H1 (cell line): Measurements from ENCODE around the gene NFKBIE. TPM values are rescaled to one million over a fixed set of nuclear protein-coding genes. Genes with fewer than 3 reads are reported as not detected.

ENCODE experiments used
- BCL11A ChIP-seq, 2 experiments: IDR thresholded peaks; one replicate each; pipeline ENCODE4 v1.6.1; 2011; ENCODE audit warnings: low read depth in 2 of 2, low read length in 2 of 2, mild to moderate bottlenecking in 2 of 2
- CHD1 ChIP-seq: IDR thresholded peaks from 2 replicates; pipeline ENCODE4 v1.6.1; 2012; ENCODE audit warnings: low read depth, low read length, improper control_type of control experiment
- CHD7 ChIP-seq: fragments of 300-600 bp; sonication (generic); IDR thresholded peaks from 2 replicates; pipeline ENCODE4 v1.7.1; 2012; ENCODE audit warnings: low read length, moderate library complexity, mild to moderate bottlenecking, inconsistent platforms; ENCODE audit not compliant: insufficient replicate concordance
- CREB1 ChIP-seq: IDR thresholded peaks from 2 replicates; pipeline ENCODE4 v1.6.1; 2012; ENCODE audit warnings: inconsistent platforms
- CTBP2 ChIP-seq: IDR thresholded peaks from 2 replicates; pipeline ENCODE4 v1.7.0; 2011; ENCODE audit warnings: borderline replicate concordance, mild to moderate bottlenecking, moderate library complexity, mixed read lengths, low read length; ENCODE audit not compliant: insufficient read depth, insufficient read length
- MAFK ChIP-seq: IDR thresholded peaks from 2 replicates; pipeline ENCODE4 v1.6.1; 2012; ENCODE audit warnings: low read depth, mild to moderate bottlenecking, improper control_type of control experiment, low read length
- NANOG ChIP-seq: IDR thresholded peaks from 2 replicates; pipeline ENCODE4 v1.6.1; 2011; ENCODE audit warnings: low read length, low read depth, mild to moderate bottlenecking, inconsistent platforms; ENCODE audit not compliant: insufficient read depth, poor library complexity, severe bottlenecking
- PHF8 ChIP-seq: fragments of 200-600 bp; sonication (generic); conservative IDR thresholded peaks from 2 replicates; pipeline ENCODE4 v1.7.1; 2012; ENCODE audit warnings: low read depth, mild to moderate bottlenecking, inconsistent platforms, low read length, moderate library complexity
- SP1 ChIP-seq: IDR thresholded peaks from 2 replicates; pipeline ENCODE4 v1.6.1; 2011; ENCODE audit warnings: low read depth, low read length
- TAF1 ChIP-seq: IDR thresholded peaks from 2 replicates; pipeline ENCODE4 v1.6.1; 2011; ENCODE audit warnings: mild to moderate bottlenecking, low read depth, low read length
- TCF12 ChIP-seq: IDR thresholded peaks from 2 replicates; pipeline ENCODE4 v1.6.1; 2011; ENCODE audit warnings: low read depth, mild to moderate bottlenecking, low read length
- polyA plus RNA-seq, 7 experiments: library from polyadenylated mRNA; depleted of rRNA in 3 of 7; stranded (reverse) in 5 of 7; unstranded in 2 of 7; fragments of >200 nt in 5 of 7; fragments of 200-250 nt in 2 of 7; gene quantifications; 1 replicate in 5 of 7; 2 replicates in 1 of 7; 4 replicates in 1 of 7; pipeline versions ENCODE4 v1.2.1 to v1.2.3, GENCODE V29; 2011 to 2013; ENCODE audit warnings: missing spikeins in 2 of 7, mixed read lengths in 2 of 7
- total RNA-seq: library from RNA; stranded (reverse); fragmentation: NEBNext Ultra II Directional; extraction: Animal tissue kit (Norgen Biotek cat#: 25700); gene quantifications from 2 replicates; pipeline ENCODE4 v1.2.1, GENCODE V29; 2021

Gene NFKBIE
- total and polyA plus RNA-seq, 2 of the 8 experiments (the other 6 are each of a cell fraction or from before 2014, with no cell fraction given), result 13.5 to 19.2 TPM

- no peak for TF ChIP-seq CHD7
- TF ChIP-seq PHF8, result peak; percentile 98
- TF ChIP-seq CHD1, result peak; percentile 78
- TF ChIP-seq CTBP2, result peak; percentile 13
- TF ChIP-seq NANOG, result no peak
- TF ChIP-seq CREB1, result peak; percentile 89
- peak; percentile 63; the same call in 1 of the 2 replicates for TF ChIP-seq TCF12
- peak; percentile 93 for TF ChIP-seq SP1
- TF ChIP-seq MAFK, result peak; percentile 24; the same call in 1 of the 2 replicates
- no peak for TF ChIP-seq BCL11A (IDR thresholded peaks at IDR 0.05; ENCODE audit: low read depth in 2 of 2, low read length in 2 of 2)
- TF ChIP-seq TAF1, result peak; percentile 100
Measured at GRCh38 chr6:44246663-44247337, 18.6 kb downstream of the NFKBIE start, which contains the start of gene HSP90AB1 (continued).
